ENCODE measurements around the gene FER.

DNA sequence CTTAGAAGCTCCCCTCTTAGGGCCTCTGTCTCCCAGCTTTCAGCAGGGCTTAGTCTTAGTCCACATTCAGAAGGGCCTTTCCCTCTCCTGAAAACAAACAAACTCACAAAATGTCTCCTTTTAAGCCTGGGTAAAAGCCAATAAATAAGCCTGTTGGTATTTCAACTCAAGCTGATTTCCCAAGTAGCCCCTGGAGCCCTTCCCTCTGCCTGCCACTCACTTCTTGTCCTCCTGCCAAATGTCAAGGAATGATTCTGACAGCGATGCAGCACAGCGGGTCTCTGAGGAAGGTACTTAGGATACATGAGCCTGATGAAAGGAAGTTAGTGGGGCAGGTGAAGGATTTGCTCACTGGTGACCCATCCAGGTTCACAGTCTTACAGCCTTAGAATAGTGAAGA is 451.6 kb downstream of the FER start:
- TF ChIP-seq, protein P1, sequence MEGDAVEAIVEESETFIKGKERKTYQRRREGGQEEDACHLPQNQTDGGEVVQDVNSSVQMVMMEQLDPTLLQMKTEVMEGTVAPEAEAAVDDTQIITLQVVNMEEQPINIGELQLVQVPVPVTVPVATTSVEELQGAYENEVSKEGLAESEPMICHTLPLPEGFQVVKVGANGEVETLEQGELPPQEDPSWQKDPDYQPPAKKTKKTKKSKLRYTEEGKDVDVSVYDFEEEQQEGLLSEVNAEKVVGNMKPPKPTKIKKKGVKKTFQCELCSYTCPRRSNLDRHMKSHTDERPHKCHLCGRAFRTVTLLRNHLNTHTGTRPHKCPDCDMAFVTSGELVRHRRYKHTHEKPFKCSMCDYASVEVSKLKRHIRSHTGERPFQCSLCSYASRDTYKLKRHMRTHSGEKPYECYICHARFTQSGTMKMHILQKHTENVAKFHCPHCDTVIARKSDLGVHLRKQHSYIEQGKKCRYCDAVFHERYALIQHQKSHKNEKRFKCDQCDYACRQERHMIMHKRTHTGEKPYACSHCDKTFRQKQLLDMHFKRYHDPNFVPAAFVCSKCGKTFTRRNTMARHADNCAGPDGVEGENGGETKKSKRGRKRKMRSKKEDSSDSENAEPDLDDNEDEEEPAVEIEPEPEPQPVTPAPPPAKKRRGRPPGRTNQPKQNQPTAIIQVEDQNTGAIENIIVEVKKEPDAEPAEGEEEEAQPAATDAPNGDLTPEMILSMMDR (conservative IDR thresholded peaks at IDR 0.05; ENCODE audit: low read length): no peak
- TF ChIP-seq EZH2phosphoT487 (IDR thresholded peaks at IDR 0.05; ENCODE audit: borderline replicate concordance, low read depth, low read length): no peak

Data from OCI-LY7 (cell line).